C4-2B (cell line): Measurements from ENCODE around the gene STK11IP.

Source experiments
- CTCF ChIP-seq: fragments of 450-650 bp; conservative IDR thresholded peaks from 2 replicates; pipeline ENCODE4 v1.5.1; 2017; ENCODE audit warnings: mild to moderate bottlenecking
- ZFX ChIP-seq: fragments of 450-650 bp; IDR thresholded peaks from 2 replicates; pipeline ENCODE4 v1.6.1; 2017

- TF ChIP-seq CTCF (no peak), ZFX (no peak)
Measured at GRCh38 chr2:219628986-219629901, 31.6 kb downstream of the STK11IP start.
